Measurements from ENCODE around the gene CCL7.

GRCh38 chr17:34301986-34302385, 32.0 kb downstream of the CCL7 start:
- TF ChIP-seq CTCF (IDR thresholded peaks at IDR 0.05; ENCODE audit: insufficient read depth, low read length) (no peak), GABPA (IDR thresholded peaks at IDR 0.05; ENCODE audit: low read depth) (no peak), POLR2AphosphoS5 (IDR thresholded peaks at IDR 0.05; ENCODE audit: low read depth) (no peak)

Measured in HL-60 (cell line).